MCF 10A (cell line): ENCODE results near the gene CCDC38. TPM values are rescaled to one million over a fixed set of nuclear protein-coding genes. Genes with fewer than 3 reads are reported as not detected.

Experiments
- BruUV-seq: library from RNA; stranded (reverse); fragments of 400-500 nt; replicated peaks from 2 replicates; lab custom pipeline; 2021; lab: Mats Ljungman, UMichigan
- CTCF ChIA-PET: fragments of 300-600 bp; sonication (Branson Sonifier 250); formaldehyde crosslinking; extraction: SDS; loops from one replicate; lab custom pipeline; 2021; ENCODE audit warnings: antibody characterized with exemption, inconsistent platforms; lab: Yijun Ruan, JAX
- POLR2A ChIA-PET: fragments of 300-600, 350-650 bp; sonication (Branson Sonifier 250); formaldehyde crosslinking; extraction: SDS; loops from one replicate; lab custom pipeline; 2020; ENCODE audit warnings: antibody characterized with exemption, inconsistent platforms; lab: Yijun Ruan, JAX
- DNase-seq: peaks from one replicate; pipeline ENCODE4 v3.0.0-alpha.2; 2018; ENCODE audit not compliant: unreplicated experiment
- H3K27ac Mint-ChIP-seq: one replicate; pipeline ENCODE4 v1.8.0; 2022; ENCODE audit warnings: mild to moderate bottlenecking, low read depth, mixed read lengths; ENCODE audit not compliant: unreplicated experiment
- H3K27me3 Mint-ChIP-seq: one replicate; pipeline ENCODE4 v1.8.0; 2022; ENCODE audit warnings: mixed read lengths; ENCODE audit not compliant: insufficient read depth, unreplicated experiment
- H3K36me3 Mint-ChIP-seq: one replicate; pipeline ENCODE4 v1.8.0; 2022; ENCODE audit warnings: mild to moderate bottlenecking, moderate library complexity, mixed read lengths; ENCODE audit not compliant: insufficient read depth, unreplicated experiment
- H3K4me1 Mint-ChIP-seq: one replicate; pipeline ENCODE4 v1.8.0; 2022; ENCODE audit warnings: mixed read lengths; ENCODE audit not compliant: insufficient read depth, unreplicated experiment
- H3K4me3 Mint-ChIP-seq: one replicate; pipeline ENCODE4 v1.8.0; 2022; ENCODE audit warnings: mild to moderate bottlenecking, moderate library complexity, mixed read lengths; ENCODE audit not compliant: unreplicated experiment
- H3K9me3 Mint-ChIP-seq: one replicate; pipeline ENCODE4 v1.8.0; 2022; ENCODE audit warnings: mixed read lengths; ENCODE audit not compliant: unreplicated experiment
- CTCF ChIP-seq: fragments of 200-600 bp; IDR thresholded peaks from one replicate; pipeline ENCODE4 v1.8.0; 2022; ENCODE audit warnings: antibody characterized with exemption, mild to moderate bottlenecking; ENCODE audit not compliant: unreplicated experiment
- intact Hi-C: fragments of 100-400 bp; cut with micrococcal nuclease; formaldehyde crosslinking; loops from 2 replicates; pipeline ENCODE4 v1.14.1; 2022
- total RNA-seq: library from RNA; stranded (reverse); gene quantifications from 2 replicates; pipeline ENCODE4 v1.2.3, GENCODE V29; 2022

The CCDC38 gene
- total RNA-seq, 1 experiment from 2014 or later = not detected

- intact Hi-C loops = loop anchor here (2.0 kb wide), 1 partner anchor 44 kb away; no protein-coding TSS in a partner anchor
- no peak overlapping the region for H3K27ac Mint-ChIP-seq
- H3K4me3 Mint-ChIP-seq = no peak overlapping the region
- H3K36me3 Mint-ChIP-seq = no peaks in the 10 kb centered on the region
- CTCF ChIA-PET = interaction anchor here (0.8 to 1.7 kb wide), 2 partner anchors 20 to 140 kb away, joined by 3 to 7 read pairs; partner anchors contain the start of genes AMDHD1 and CCDC38
- no peaks in the 10 kb centered on the region for H3K4me1 Mint-ChIP-seq
- no peaks in the 10 kb centered on the region for H3K9me3 Mint-ChIP-seq
- POLR2A ChIA-PET = no interaction called here
- TF ChIP-seq CTCF = no peak
- no TSS peak for BruUV-seq
- H3K27me3 Mint-ChIP-seq = no peaks in the 10 kb centered on the region
- DNase-seq = peak; percentile 24
These were observed 20.7 kb upstream of the CCDC38 start for GRCh38 chr12:95963096-95963495.

- Mint-ChIP-seq H3K4me3 (no peak overlapping the region), H3K4me1 (no peaks in the 10 kb centered on the region), H3K36me3 (no peaks in the 10 kb centered on the region), H3K27me3 (no peaks in the 10 kb centered on the region), H3K9me3 (no peaks in the 10 kb centered on the region), H3K27ac (no peak overlapping the region)
- ChIA-PET CTCF (interaction anchor here (0.8 to 1.7 kb wide), 3 partner anchors 19 to 43 kb away, joined by 3 to 7 read pairs (median 4); partner anchors contain the start of genes AMDHD1 and CCDC38), POLR2A (no interaction called here)
- DNase-seq = no peak
- BruUV-seq = no TSS peak
- intact Hi-C loops = loop anchor here (2.0 kb wide), 1 partner anchor 43 kb away; no protein-coding TSS in a partner anchor
- no peak for TF ChIP-seq CTCF
These were observed 19.8 kb upstream of the CCDC38 start for GRCh38 chr12:95962222-95962621.

- Mint-ChIP-seq H3K9me3 (no peaks in the 10 kb centered on the region), H3K36me3 (no peaks in the 10 kb centered on the region), H3K27me3 (no peaks in the 10 kb centered on the region), H3K4me1 (no peaks in the 10 kb centered on the region), H3K27ac (no peak overlapping the region), H3K4me3 (no peak overlapping the region)
- ChIA-PET POLR2A (interaction anchor here (2.3 kb wide), 1 partner anchor 17 kb away, joined by 9 read pairs; the partner anchor contains the start of genes AMDHD1 and CCDC38), CTCF (interaction anchor here (0.6 to 1.2 kb wide), 2 partner anchors 8 to 35 kb away, joined by 3 to 4 read pairs; no protein-coding TSS in a partner anchor)
- intact Hi-C loops = no loop called here
- no TSS peak for BruUV-seq
- no peak for DNase-seq
- TF ChIP-seq CTCF = no peak
These were observed 17.8 kb upstream of the CCDC38 start for GRCh38 chr12:95960241-95960640.

DNA sequence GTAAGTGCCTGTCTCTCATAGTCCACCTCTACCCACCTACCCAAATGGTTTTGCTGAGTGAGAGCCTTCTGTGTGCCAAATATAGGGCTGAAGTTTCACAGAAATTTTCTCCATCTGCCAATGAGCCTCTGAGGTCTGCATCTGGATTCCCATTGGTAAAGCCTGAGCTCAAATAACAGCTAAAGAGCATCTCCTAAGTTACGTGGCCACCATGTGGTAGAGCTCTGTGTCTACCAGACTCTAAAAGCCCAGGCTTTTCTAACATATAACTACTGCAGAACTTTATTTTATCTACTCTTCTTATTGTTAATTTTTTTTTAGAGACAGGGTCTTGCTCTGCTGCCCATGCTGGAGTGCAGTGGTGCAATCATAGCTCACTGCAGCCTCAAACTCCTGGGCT lies 16.7 kb upstream of the CCDC38 start:
- Mint-ChIP-seq H3K4me1 (no peaks in the 10 kb centered on the region), H3K27me3 (no peaks in the 10 kb centered on the region), H3K36me3 (no peaks in the 10 kb centered on the region), H3K27ac (no peak overlapping the region), H3K4me3 (no peak overlapping the region), H3K9me3 (no peaks in the 10 kb centered on the region)
- ChIA-PET CTCF (interaction anchor here (0.8 to 2.2 kb wide), 3 partner anchors 22 to 41 kb away, joined by 3 to 11 read pairs (median 5); no protein-coding TSS in a partner anchor), POLR2A (interaction anchor here (2.3 kb wide), 1 partner anchor 16 kb away, joined by 9 read pairs; the partner anchor contains the start of genes AMDHD1 and CCDC38)
- intact Hi-C loops = no loop called here
- DNase-seq = peak; percentile 22
- TF ChIP-seq CTCF = peak; percentile 11
- no TSS peak for BruUV-seq
